Liver (tissue), 9 donors: ENCODE data around the gene BEX3. TPM values are rescaled to one million over a fixed set of nuclear protein-coding genes. Genes with fewer than 3 reads are reported as not detected.

Experiments used
- DNase-seq: peaks from one replicate; pipeline ENCODE4 v3.0.0-alpha.2; 2017; ENCODE audit warnings: low spot score
- H3K27ac ChIP-seq, 2 donors: one replicate each; pipeline ENCODE4 v1.7.0; 2013; ENCODE audit warnings: inconsistent platforms in 2 of 2, low read length in 2 of 2, control low read depth in 1 of 2, low read depth in 1 of 2, mild to moderate bottlenecking in 1 of 2
- H3K27me3 ChIP-seq, 4 donors: one replicate each; pipeline versions ENCODE4 v1.6.1 to v1.7.0; 2013; ENCODE audit warnings: low read length in 3 of 4, inconsistent platforms in 1 of 4, mild to moderate bottlenecking in 1 of 4, moderate library complexity in 1 of 4; ENCODE audit not compliant: control insufficient read depth in 4 of 4, insufficient read depth in 4 of 4
- H3K36me3 ChIP-seq, 4 donors: one replicate each; pipeline versions ENCODE4 v1.6.1 to v1.7.0; 2013; ENCODE audit warnings: low read length in 3 of 4, mild to moderate bottlenecking in 3 of 4, low read depth in 1 of 4, moderate library complexity in 1 of 4; ENCODE audit not compliant: control insufficient read depth in 4 of 4, insufficient read depth in 3 of 4
- H3K4me1 ChIP-seq, 4 donors: one replicate each; pipeline versions ENCODE4 v1.6.1 to v1.7.0; 2013; ENCODE audit warnings: low read length in 3 of 4, mild to moderate bottlenecking in 3 of 4, moderate library complexity in 1 of 4; ENCODE audit not compliant: control insufficient read depth in 4 of 4, insufficient read depth in 4 of 4
- H3K4me3 ChIP-seq, 3 donors: one replicate each; pipeline versions ENCODE4 v1.6.1 to v1.7.0; 2013; ENCODE audit warnings: low read length in 3 of 3, control low read depth in 1 of 3, low read depth in 1 of 3, mild to moderate bottlenecking in 1 of 3
- H3K9ac ChIP-seq, 2 donors: one replicate each; pipeline ENCODE4 v1.7.0; 2013; ENCODE audit warnings: low read length in 2 of 2, mild to moderate bottlenecking in 2 of 2, moderate library complexity in 2 of 2, control low read depth in 1 of 2, low read depth in 1 of 2
- H3K9me3 ChIP-seq, 4 donors: one replicate each; pipeline versions ENCODE4 v1.6.1 to v1.7.0; 2013; ENCODE audit warnings: low read length in 3 of 4; ENCODE audit not compliant: control insufficient read depth in 4 of 4
- FOXA1 ChIP-seq: IDR thresholded peaks from 2 replicates; pipeline ENCODE4 v1.6.1; 2016; ENCODE audit warnings: antibody characterized with exemption
- FOXA2 ChIP-seq: IDR thresholded peaks from 2 replicates; pipeline ENCODE4 v1.6.1; 2016; ENCODE audit warnings: antibody characterized with exemption
- GABPA ChIP-seq, 2 donors: IDR thresholded peaks in 1 of 2; conservative IDR thresholded peaks in 1 of 2; 2 replicates each; pipeline ENCODE4 v1.6.1; 2016; ENCODE audit warnings: antibody characterized with exemption in 2 of 2, mild to moderate bottlenecking in 1 of 2, moderate library complexity in 1 of 2
- HNF4A ChIP-seq, 2 donors: conservative IDR thresholded peaks; 2 replicates each; pipeline ENCODE4 v1.6.1; 2016; ENCODE audit warnings: antibody characterized with exemption in 2 of 2, mild to moderate bottlenecking in 2 of 2
- HNF4G ChIP-seq: IDR thresholded peaks from 2 replicates; pipeline ENCODE4 v1.6.1; 2016; ENCODE audit warnings: antibody characterized with exemption
- JUND ChIP-seq, 2 donors: IDR thresholded peaks; 2 replicates each; pipeline ENCODE4 v1.6.1; 2016; ENCODE audit warnings: antibody characterized with exemption in 2 of 2
- NR2F2 ChIP-seq: IDR thresholded peaks from 2 replicates; pipeline ENCODE4 v1.6.1; 2016; ENCODE audit warnings: antibody characterized with exemption
- RXRA ChIP-seq, 2 donors: IDR thresholded peaks; 2 replicates each; pipeline ENCODE4 v1.6.1; 2017 to 2018; ENCODE audit warnings: antibody characterized with exemption in 2 of 2, mild to moderate bottlenecking in 1 of 2
- SP1 ChIP-seq: IDR thresholded peaks from 2 replicates; pipeline ENCODE4 v1.6.1; 2018; ENCODE audit warnings: antibody characterized with exemption, mild to moderate bottlenecking
- TAF1 ChIP-seq: conservative IDR thresholded peaks from 2 replicates; pipeline ENCODE4 v1.6.1; 2016; ENCODE audit warnings: antibody characterized with exemption, mild to moderate bottlenecking
- YY1 ChIP-seq: IDR thresholded peaks from 2 replicates; pipeline ENCODE4 v1.6.1; 2016; ENCODE audit warnings: antibody characterized with exemption, mild to moderate bottlenecking
- WGBS: extraction: QIAGEN DNeasy Blood & Tissue Kit; methylation state at CpG from one replicate; pipeline ENCODE4 v1.1.7; 2013; 5-methylcytosine and 5-hydroxymethylcytosine counted together
- polyA plus RNA-seq, 2 donors: library from polyadenylated mRNA; stranded (reverse) in 1 of 2; unstranded in 1 of 2; fragments of 200-250 nt in 1 of 2; fragments of >200 nt in 1 of 2; fragmentation: Nextera tagmentation in 1 of 2; extraction: Ambion mirVana in 1 of 2; gene quantifications; one replicate each; pipeline versions ENCODE4 v1.2.1 to v1.2.3, GENCODE V29; 2013 to 2015
- total RNA-seq, 2 donors: library from RNA; depleted of rRNA; stranded (reverse); fragments of >200 nt; gene quantifications; one replicate each; pipeline ENCODE4 v1.2.3, GENCODE V29; 2014
- TF ChIP-seq, protein P1 (sequence below): IDR thresholded peaks from 2 replicates; pipeline ENCODE4 v1.6.1; 2016; ENCODE audit warnings: antibody characterized with exemption
- TF ChIP-seq, protein P2 (sequence below): fragments of 150-350 bp; IDR thresholded peaks from 2 replicates; pipeline ENCODE4 v1.5.1; 2017; ENCODE audit warnings: improper control_type of control experiment, low read depth, low read length; ENCODE audit not compliant: missing input control
- TF ChIP-seq, protein P3 (sequence below): IDR thresholded peaks from 2 replicates; pipeline ENCODE4 v1.6.1; 2016; ENCODE audit warnings: antibody characterized with exemption, mild to moderate bottlenecking
- donor health status: healthy.
- donor health status: healthy.
- donor health status: healthy.
- donor health status: healthy.
- donor health status: healthy.

BEX3 gene
- total and polyA plus RNA-seq, 4 donors, result 21.9 to 77.4 (median 57.3) TPM

DNA sequence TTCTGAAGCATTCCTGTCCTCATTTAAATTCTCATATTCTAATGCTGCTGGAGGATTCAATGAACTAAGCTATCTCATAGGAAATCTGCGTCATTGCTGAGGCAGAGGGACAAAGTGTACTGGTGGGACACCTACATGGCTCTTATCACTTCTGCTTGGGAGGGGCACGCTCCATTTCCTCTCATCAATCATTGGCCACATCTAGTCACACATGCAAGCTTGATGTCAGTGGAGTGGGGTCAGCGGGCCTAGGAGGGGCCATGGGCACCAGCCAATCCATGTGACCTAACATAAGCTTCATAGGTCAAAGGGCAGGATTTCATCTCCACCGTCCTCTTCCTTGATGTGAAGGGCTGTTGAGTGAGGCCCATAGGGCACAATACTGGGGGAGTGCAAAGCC is 21.4 kb downstream of the BEX3 start (continued):
- TF ChIP-seq, protein P1, sequence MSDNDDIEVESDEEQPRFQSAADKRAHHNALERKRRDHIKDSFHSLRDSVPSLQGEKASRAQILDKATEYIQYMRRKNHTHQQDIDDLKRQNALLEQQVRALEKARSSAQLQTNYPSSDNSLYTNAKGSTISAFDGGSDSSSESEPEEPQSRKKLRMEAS, result no peak

DNA sequence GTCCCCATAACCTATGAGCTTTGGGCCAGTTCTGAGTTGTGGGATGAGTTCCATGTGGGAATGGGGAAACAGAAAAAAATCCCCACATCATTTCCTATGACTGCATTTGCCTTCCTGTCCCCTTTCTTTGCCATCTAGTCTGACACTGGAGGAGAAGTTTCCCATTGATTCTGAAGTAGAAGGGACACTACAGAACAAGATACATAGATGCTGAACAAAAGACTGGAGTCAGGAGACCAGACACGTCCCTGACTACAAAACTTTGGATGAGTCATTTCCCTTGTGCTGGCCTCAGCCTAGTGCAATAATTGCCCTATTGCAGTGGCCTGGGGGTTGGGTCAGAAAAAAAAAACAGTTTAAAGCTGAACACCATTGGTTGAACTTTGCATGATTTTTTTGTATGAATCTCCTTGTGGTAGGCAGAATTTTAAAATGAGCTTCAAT is 22.1 kb downstream of the BEX3 start:
- Histone ChIP-seq H3K27me3 (peaks cover 0 to 5% (median 0%) of the 10 kb centered on the region in 4 donors), H3K4me3 (no peak overlapping the region), H3K9ac (no peak overlapping the region), H3K36me3 (no peaks in the 10 kb centered on the region), H3K9me3 (peaks cover 0 to 3% (median under 1%) of the 10 kb centered on the region in 4 donors), H3K27ac (no peak overlapping the region), H3K4me1 (no peaks in the 10 kb centered on the region)
- 26% methylated on average over 1 of the region's 1 CpG for WGBS
- no peak for TF ChIP-seq YY1
- no peak for TF ChIP-seq HNF4G
- TF ChIP-seq, protein P1, result no peak
- TF ChIP-seq NR2F2, result no peak
- TF ChIP-seq FOXA2, result no peak
- TF ChIP-seq GABPA (IDR thresholded peaks at IDR 0.05 in 1 of 2, conservative IDR thresholded peaks at IDR 0.05 in 1 of 2), result no peak
- TF ChIP-seq RXRA (IDR thresholded peaks at IDR 0.05), result no peak
- TF ChIP-seq, protein P2, sequence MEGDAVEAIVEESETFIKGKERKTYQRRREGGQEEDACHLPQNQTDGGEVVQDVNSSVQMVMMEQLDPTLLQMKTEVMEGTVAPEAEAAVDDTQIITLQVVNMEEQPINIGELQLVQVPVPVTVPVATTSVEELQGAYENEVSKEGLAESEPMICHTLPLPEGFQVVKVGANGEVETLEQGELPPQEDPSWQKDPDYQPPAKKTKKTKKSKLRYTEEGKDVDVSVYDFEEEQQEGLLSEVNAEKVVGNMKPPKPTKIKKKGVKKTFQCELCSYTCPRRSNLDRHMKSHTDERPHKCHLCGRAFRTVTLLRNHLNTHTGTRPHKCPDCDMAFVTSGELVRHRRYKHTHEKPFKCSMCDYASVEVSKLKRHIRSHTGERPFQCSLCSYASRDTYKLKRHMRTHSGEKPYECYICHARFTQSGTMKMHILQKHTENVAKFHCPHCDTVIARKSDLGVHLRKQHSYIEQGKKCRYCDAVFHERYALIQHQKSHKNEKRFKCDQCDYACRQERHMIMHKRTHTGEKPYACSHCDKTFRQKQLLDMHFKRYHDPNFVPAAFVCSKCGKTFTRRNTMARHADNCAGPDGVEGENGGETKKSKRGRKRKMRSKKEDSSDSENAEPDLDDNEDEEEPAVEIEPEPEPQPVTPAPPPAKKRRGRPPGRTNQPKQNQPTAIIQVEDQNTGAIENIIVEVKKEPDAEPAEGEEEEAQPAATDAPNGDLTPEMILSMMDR, result no peak
- no peak for TF ChIP-seq FOXA1
- TF ChIP-seq JUND (IDR thresholded peaks at IDR 0.05), result no peak
- DNase-seq, result no peak

DNA sequence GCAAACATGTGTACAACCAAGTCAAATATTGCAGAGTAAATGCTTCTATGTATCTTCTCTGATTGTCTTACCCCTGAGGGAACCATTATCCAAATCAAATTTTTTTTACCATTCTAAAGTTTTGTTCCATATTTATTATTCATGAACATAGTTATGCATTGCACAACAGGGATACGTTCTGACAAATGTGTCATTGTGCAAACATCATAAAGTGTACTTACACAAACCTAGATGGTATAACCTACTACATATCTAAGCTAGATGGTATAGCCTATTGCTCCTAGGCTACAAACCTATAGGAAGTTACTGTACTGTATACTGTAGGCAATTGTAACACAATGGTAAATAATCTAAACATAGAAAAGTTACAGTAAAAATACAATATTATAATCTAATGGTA is 23.4 kb downstream of the BEX3 start:
- Histone ChIP-seq H3K4me1 (peaks cover 0 to 2% (median under 1%) of the 10 kb centered on the region in 4 donors), H3K4me3 (no peak overlapping the region), H3K27me3 (peaks cover 0 to 8% (median 0%) of the 10 kb centered on the region in 4 donors), H3K9ac (no peak overlapping the region), H3K36me3 (no peaks in the 10 kb centered on the region), H3K9me3 (no peaks in the 10 kb centered on the region), H3K27ac (no peak overlapping the region)
- TF ChIP-seq NR2F2, result no peak
- TF ChIP-seq, protein P3, sequence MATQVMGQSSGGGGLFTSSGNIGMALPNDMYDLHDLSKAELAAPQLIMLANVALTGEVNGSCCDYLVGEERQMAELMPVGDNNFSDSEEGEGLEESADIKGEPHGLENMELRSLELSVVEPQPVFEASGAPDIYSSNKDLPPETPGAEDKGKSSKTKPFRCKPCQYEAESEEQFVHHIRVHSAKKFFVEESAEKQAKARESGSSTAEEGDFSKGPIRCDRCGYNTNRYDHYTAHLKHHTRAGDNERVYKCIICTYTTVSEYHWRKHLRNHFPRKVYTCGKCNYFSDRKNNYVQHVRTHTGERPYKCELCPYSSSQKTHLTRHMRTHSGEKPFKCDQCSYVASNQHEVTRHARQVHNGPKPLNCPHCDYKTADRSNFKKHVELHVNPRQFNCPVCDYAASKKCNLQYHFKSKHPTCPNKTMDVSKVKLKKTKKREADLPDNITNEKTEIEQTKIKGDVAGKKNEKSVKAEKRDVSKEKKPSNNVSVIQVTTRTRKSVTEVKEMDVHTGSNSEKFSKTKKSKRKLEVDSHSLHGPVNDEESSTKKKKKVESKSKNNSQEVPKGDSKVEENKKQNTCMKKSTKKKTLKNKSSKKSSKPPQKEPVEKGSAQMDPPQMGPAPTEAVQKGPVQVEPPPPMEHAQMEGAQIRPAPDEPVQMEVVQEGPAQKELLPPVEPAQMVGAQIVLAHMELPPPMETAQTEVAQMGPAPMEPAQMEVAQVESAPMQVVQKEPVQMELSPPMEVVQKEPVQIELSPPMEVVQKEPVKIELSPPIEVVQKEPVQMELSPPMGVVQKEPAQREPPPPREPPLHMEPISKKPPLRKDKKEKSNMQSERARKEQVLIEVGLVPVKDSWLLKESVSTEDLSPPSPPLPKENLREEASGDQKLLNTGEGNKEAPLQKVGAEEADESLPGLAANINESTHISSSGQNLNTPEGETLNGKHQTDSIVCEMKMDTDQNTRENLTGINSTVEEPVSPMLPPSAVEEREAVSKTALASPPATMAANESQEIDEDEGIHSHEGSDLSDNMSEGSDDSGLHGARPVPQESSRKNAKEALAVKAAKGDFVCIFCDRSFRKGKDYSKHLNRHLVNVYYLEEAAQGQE, result no peak
- TF ChIP-seq FOXA1, result no peak
- TF ChIP-seq YY1, result no peak
- TF ChIP-seq GABPA (IDR thresholded peaks at IDR 0.05 in 1 of 2, conservative IDR thresholded peaks at IDR 0.05 in 1 of 2), result no peak
- TF ChIP-seq HNF4A (conservative IDR thresholded peaks at IDR 0.05), result no peak
- TF ChIP-seq RXRA (IDR thresholded peaks at IDR 0.05), result no peak
- TF ChIP-seq, protein P2, result no peak
- TF ChIP-seq TAF1, result no peak
- TF ChIP-seq SP1, result no peak
- 32% methylated on average over 1 of the region's 1 CpG for WGBS
- no peak for DNase-seq
